Activated T-cell treated with anti-CD3 and anti-CD28 coated beads for 1 hour (primary cell): ENCODE measurements around the gene EGFL7.

Experiments used
- DNase-seq: peaks from one replicate; pipeline ENCODE4 v3.0.0-alpha.2; 2020; ENCODE audit warnings: low read depth

The EGFL7 gene

GRCh38 chr9:136718345-136719194 lies 55.9 kb downstream of the EGFL7 start:
- DNase-seq, result no peak

GRCh38 chr9:136719195-136719880 lies 56.6 kb downstream of the EGFL7 start:
- no peak for DNase-seq

- no peak for DNase-seq
These were observed 57.7 kb downstream of the EGFL7 start for GRCh38 chr9:136720251-136720897.

- DNase-seq, result no peak
These were observed 58.2 kb downstream of the EGFL7 start for GRCh38 chr9:136720898-136721338.

- DNase-seq, result no peak
These were observed 58.8 kb downstream of the EGFL7 start for GRCh38 chr9:136721339-136722092.
